Pancreas (tissue), 10 donors: ENCODE measurements around the gene MSI2. TPM values are rescaled to one million over a fixed set of nuclear protein-coding genes. Genes with fewer than 3 reads are reported as not detected.

Experiments used
- ATAC-seq, 4 donors: fragments of 200-7000 bp; cut with Tn5 transposase; one replicate each; pipeline versions ENCODE4 v1.8.0 to v1.9.1; 2020; ENCODE audit warnings: mild to moderate bottlenecking in 4 of 4, moderate library complexity in 4 of 4
- DNase-seq, 6 donors: peaks; one replicate each; pipeline ENCODE4 v3.0.0-alpha.2; 2020
- FAIRE-seq: peaks from 2 replicates; lab custom pipeline; 2012; peaks lifted over from hg19 to GRCh38; lab: Jason Lieb, UNC
- H3K27ac ChIP-seq, 4 donors: fragments of 200-600 bp; sonication (generic); 1 replicate in 3 of 4; 2 replicates in 1 of 4; pipeline versions ENCODE4 v1.5.0 to v1.8.0; 2020
- H3K27me3 ChIP-seq, 4 donors: fragments of 200-600 bp; one replicate each; pipeline ENCODE4 v1.8.0; 2021
- H3K36me3 ChIP-seq, 3 donors: fragments of 200-600 bp; sonication (generic) in 1 of 3; one replicate each; pipeline versions ENCODE4 v1.5.0 to v1.8.0; 2020 to 2021
- H3K4me1 ChIP-seq, 3 donors: fragments of 200-600 bp; one replicate each; pipeline ENCODE4 v1.8.0; 2021
- H3K4me3 ChIP-seq, 4 donors: fragments of 200-600 bp; sonication (generic) in 2 of 4; one replicate each; pipeline versions ENCODE4 v1.5.0 to v1.8.0; 2020 to 2021
- H3K9me3 ChIP-seq, 4 donors: fragments of 200-600 bp; one replicate each; pipeline ENCODE4 v1.8.0; 2021
- CTCF ChIP-seq, 4 donors: fragments of 200-600 bp; sonication (generic) in 3 of 4; IDR thresholded peaks; one replicate each; pipeline versions ENCODE4 v1.5.0 to v1.8.0; 2021; ENCODE audit warnings: antibody characterized with exemption in 4 of 4
- WGBS, 2 donors: extraction: QIAGEN DNeasy Blood & Tissue Kit; methylation state at CpG; one replicate each; pipeline ENCODE4 v1.1.7; 2013; 5-methylcytosine and 5-hydroxymethylcytosine counted together
- intact Hi-C, 3 donors: fragments of 100-400 bp; cut with DNase I; formaldehyde crosslinking; loops; one replicate each; pipeline versions ENCODE4 v1.11.1 to v1.14.2; 2022
- polyA plus RNA-seq, 2 donors: library from polyadenylated mRNA; stranded (reverse); fragments of 200-250 nt; gene quantifications; one replicate each; pipeline ENCODE4 v1.2.3, GENCODE V29; 2013
- total RNA-seq, 6 donors: library from RNA; stranded (reverse); fragmentation: NEBNext Ultra II Directional in 4 of 6; extraction: Animal tissue kit (Norgen Biotek cat#: 25700) in 4 of 6; gene quantifications; one replicate each; pipeline versions ENCODE4 v1.2.1 to v1.2.4, GENCODE V29; 2021 to 2023
- donor health status: healthy with polysubstance abuse.
- donor health status: DM: no; HTN: no; CAD: no; lungs with moderate emphysema.
- donor health status: DM: no; HTN: no; CAD: no.
- donor health status: control.
- donor health status: control.
- donor health status: Bipolar disorder and iron deficiency.
- donor health status: DM: yes; HTN: yes; CAD: no.
- donor health status: DM: no; HTN: no; CAD: no.
- donor health status: DM: no; HTN: no; CAD: no.
- donor health status: DM: yes; HTN: yes; CAD: no.

Gene MSI2
- total and polyA plus RNA-seq, 8 donors = 10.4 to 48.9 (median 30.1) TPM

- Histone ChIP-seq H3K4me3 (no peak overlapping the region), H3K27me3 (no peaks in the 10 kb centered on the region), H3K27ac (no peak overlapping the region), H3K4me1 (no peaks in the 10 kb centered on the region), H3K9me3 (no peaks in the 10 kb centered on the region), H3K36me3 (no peaks in the 10 kb centered on the region)
- no peak for ATAC-seq
- WGBS, 2 donors = 66 to 73% methylated on average over 9 of the region's 9 CpGs
- FAIRE-seq = no peak
- DNase-seq = no peak
- intact Hi-C loops = no loop called here
- no peak for TF ChIP-seq CTCF (IDR thresholded peaks at IDR 0.05)
These were observed 443.5 kb downstream of the MSI2 start for GRCh38 chr17:57699751-57700219.

GRCh38 chr17:57701124-57701523 is 444.8 kb downstream of the MSI2 start:
- intact Hi-C loops = no loop called here
- FAIRE-seq (no peak), DNase-seq (no peak), ATAC-seq (no peak)
- TF ChIP-seq CTCF (IDR thresholded peaks at IDR 0.05) = no peak
- Histone ChIP-seq H3K36me3 (no peaks in the 10 kb centered on the region), H3K4me1 (no peaks in the 10 kb centered on the region), H3K27ac (no peak overlapping the region), H3K9me3 (no peaks in the 10 kb centered on the region), H3K27me3 (no peaks in the 10 kb centered on the region), H3K4me3 (no peak overlapping the region)
- 88 to 89% methylated on average over 5 of the region's 5 CpGs for WGBS, 2 donors

DNA sequence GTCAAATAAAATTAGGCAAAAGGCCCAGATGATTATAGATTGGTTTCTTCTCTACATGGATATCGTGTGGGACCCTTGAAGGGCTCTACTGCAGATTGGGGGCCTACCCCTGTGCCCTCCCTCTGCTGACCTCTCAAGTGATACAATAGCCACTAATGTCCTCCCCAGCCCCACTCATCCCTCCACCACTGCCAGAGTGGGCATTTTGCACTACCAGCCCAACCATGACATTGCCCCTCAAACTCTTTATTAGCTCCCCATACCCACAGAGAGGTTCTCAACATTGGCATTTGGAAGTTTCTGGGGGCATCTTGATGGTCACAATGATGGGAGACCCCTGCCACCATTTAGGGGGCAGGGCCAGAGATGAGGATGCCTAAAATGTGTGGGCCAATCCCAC is 446.9 kb downstream of the MSI2 start:
- intact Hi-C loops = no loop called here
- H3K4me1 ChIP-seq = no peaks in the 10 kb centered on the region
- no peaks in the 10 kb centered on the region for H3K9me3 ChIP-seq
- TF ChIP-seq CTCF (IDR thresholded peaks at IDR 0.05) = no peak
- WGBS, 2 donors = 95 to 97% methylated on average over 1 of the region's 1 CpG
- no peak for ATAC-seq
- H3K4me3 ChIP-seq = no peak overlapping the region
- DNase-seq = no peak
- no peak overlapping the region for H3K27ac ChIP-seq
- H3K27me3 ChIP-seq = no peaks in the 10 kb centered on the region
- H3K36me3 ChIP-seq = no peaks in the 10 kb centered on the region
- no peak for FAIRE-seq

DNA sequence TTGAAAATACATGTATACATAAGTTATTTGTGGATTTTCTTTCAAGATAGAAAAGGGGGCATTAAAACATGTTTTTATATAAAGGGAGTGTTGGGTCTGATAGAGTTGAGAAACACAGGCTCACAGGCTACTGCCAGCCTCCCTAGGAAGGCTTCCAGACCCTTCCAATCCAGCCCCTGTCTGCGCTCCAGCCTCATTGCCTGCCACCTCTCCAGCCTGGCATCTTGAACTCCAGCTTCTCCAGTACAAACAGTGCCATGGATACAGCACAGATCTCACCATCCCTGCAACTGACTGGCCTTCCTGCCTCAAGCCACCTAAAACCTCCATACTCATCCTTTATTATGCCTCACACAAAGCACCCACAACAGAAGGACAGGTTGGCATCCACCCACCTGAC is 448.1 kb downstream of the MSI2 start:
- 97 to 100% methylated on average over 1 of the region's 1 CpG for WGBS, 2 donors
- intact Hi-C loops = no loop called here
- no peaks in the 10 kb centered on the region for H3K4me1 ChIP-seq
- no peak overlapping the region for H3K4me3 ChIP-seq
- no peaks in the 10 kb centered on the region for H3K9me3 ChIP-seq
- DNase-seq (no peak), ATAC-seq (no peak), FAIRE-seq (no peak)
- H3K27ac ChIP-seq = no peak overlapping the region
- no peaks in the 10 kb centered on the region for H3K36me3 ChIP-seq
- no peak for TF ChIP-seq CTCF (IDR thresholded peaks at IDR 0.05)
- H3K27me3 ChIP-seq = no peaks in the 10 kb centered on the region

DNA sequence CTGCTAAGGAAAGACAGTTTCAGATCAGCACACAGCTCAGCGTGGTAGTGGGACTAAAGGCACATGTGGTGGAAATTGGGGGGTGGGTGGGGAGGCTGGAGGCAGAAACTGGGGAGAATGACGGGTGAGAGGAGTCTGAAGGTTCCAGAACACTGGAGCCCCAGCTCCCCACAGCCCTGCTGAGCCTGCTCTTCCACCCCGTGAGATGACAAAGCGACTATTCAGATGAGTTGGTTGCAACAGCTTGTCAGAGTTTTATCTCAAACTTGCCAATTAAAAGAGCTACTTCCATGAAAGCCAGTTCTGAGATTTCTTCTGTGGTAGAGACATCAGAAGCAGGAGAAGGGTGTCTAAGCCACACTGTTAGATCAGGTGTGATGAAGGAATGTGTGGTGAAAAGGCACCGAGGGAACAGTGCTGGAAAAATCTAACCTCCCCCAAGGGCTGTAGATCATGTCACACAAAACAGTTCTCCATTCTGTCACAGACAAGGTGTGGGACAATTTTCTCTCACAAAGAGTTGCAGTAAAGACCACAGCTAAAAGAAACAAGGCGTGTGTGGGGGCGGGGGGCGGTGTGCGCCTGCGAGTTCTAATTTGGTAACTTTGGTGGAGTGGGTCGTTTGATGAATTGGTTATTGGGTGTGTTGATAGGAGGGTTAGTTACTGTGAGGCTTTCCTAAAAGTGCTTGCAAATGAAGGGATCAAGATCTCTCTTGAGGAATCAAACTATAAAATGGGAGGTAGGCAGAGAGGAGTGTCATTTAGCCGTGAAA is 449.8 kb downstream of the MSI2 start:
- no peaks in the 10 kb centered on the region for H3K4me1 ChIP-seq
- TF ChIP-seq CTCF (IDR thresholded peaks at IDR 0.05) = no peak
- no peak overlapping the region for H3K27ac ChIP-seq
- H3K36me3 ChIP-seq = no peaks in the 10 kb centered on the region
- intact Hi-C loops = no loop called here
- FAIRE-seq (no peak), DNase-seq (no peak), ATAC-seq (no peak)
- 38 to 44% methylated on average over 12 of the region's 12 CpGs for whole genome bisulfite sequencing, 2 donors
- H3K4me3 ChIP-seq = no peak overlapping the region
- H3K27me3 ChIP-seq = no peaks in the 10 kb centered on the region
- no peaks in the 10 kb centered on the region for H3K9me3 ChIP-seq
